CD4-positive, alpha-beta T cell treated with Interleukin-1 beta for 1 hour (primary cell): ENCODE results near the gene ING1.

Source experiments
- DNase-seq, 2 donors: peaks; one replicate each; pipeline ENCODE4 v3.0.0-alpha.2; 2020 to 2022

Gene ING1

GRCh38 chr13:110772091-110772984, 58.8 kb downstream of the ING1 start:
- no peak for DNase-seq
